ENCODE data around the gene SRRM1. TPM values are rescaled to one million over a fixed set of nuclear protein-coding genes. Genes with fewer than 3 reads are reported as not detected.
A peak's percentile ranks its signal among the peaks of the same experiment; 100 is the strongest.

The SRRM1 gene
- total and polyA plus RNA-seq, 10 of the 15 experiments (the other 5 are each of a cell fraction or from before 2014, with no cell fraction given): 36.8 to 285 (median 126) TPM

- peak; percentile 85; the same call in 1 of the 2 replicates for TF ChIP-seq ASH2L (IDR thresholded peaks at IDR 0.05; ENCODE audit: borderline replicate concordance, low read depth)
- TF ChIP-seq ZBTB40 (IDR thresholded peaks at IDR 0.05; ENCODE audit: borderline replicate concordance): no peak
- TF ChIP-seq ATF7 (IDR thresholded peaks at IDR 0.05; ENCODE audit: low read depth): peak; percentile 92
- TF ChIP-seq CEBPZ (IDR thresholded peaks at IDR 0.05; ENCODE audit: low read depth, low read length): no peak
- peak; percentile 64; the same call in 1 of the 2 replicates for TF ChIP-seq PAX5 (IDR thresholded peaks at IDR 0.05; ENCODE audit: borderline replicate concordance, low read depth, low read length)
- peak; percentile 30; the same call in 1 of the 3 replicates for TF ChIP-seq POU2F2 (IDR thresholded peaks at IDR 0.05; ENCODE audit: borderline replicate concordance, low read depth, low read length)
- TF ChIP-seq SKIL (IDR thresholded peaks at IDR 0.05; ENCODE audit: low read depth, poor library complexity, severe bottlenecking): peak; percentile 85
- peak; percentile 60 for TF ChIP-seq SMAD1 (IDR thresholded peaks at IDR 0.05; ENCODE audit: low read depth, partially characterized antibody)
- TF ChIP-seq TARDBP (IDR thresholded peaks at IDR 0.05; ENCODE audit: borderline replicate concordance): no peak
- TF ChIP-seq ZNF24 (IDR thresholded peaks at IDR 0.05): peak; percentile 48; the same call in 1 of the 2 replicates
- peak; percentile 83 for TF ChIP-seq BCL11A (IDR thresholded peaks at IDR 0.05; ENCODE audit: low read depth, low read length)
- peak; percentile 21; the same call in 1 of the 2 replicates for TF ChIP-seq MXI1 (IDR thresholded peaks at IDR 0.05; ENCODE audit: low read depth, low read length)
- TF ChIP-seq MEF2B (IDR thresholded peaks at IDR 0.05; ENCODE audit: partially characterized antibody, poor library complexity, severe bottlenecking): peak; percentile 97
- peak; percentile 83 for TF ChIP-seq TCF12 (IDR thresholded peaks at IDR 0.05; ENCODE audit: low read depth, low read length)
- peak; percentile 71 for TF ChIP-seq IKZF1 (conservative IDR thresholded peaks at IDR 0.05)
- peak; percentile 48; the same call in 1 of the 2 replicates for TF ChIP-seq EED (IDR thresholded peaks at IDR 0.05; ENCODE audit: low read depth)
- peak; percentile 21; the same call in 1 of the 2 replicates for TF ChIP-seq MLLT1 (IDR thresholded peaks at IDR 0.05)
These were observed 51.3 kb downstream of the SRRM1 start (continued) for GRCh38 chr1:24694380-24694843.
